ENCODE measurements around the gene FAM170B.

FAM170B gene

GRCh38 chr10:49115796-49116508, 17.9 kb downstream of the FAM170B start:
- no peak for DNase-seq (ENCODE audit: low read depth)
- no peak overlapping the region for H3K4me3 ChIP-seq (ENCODE audit: low read depth, low read length)
- TF ChIP-seq CTCF (IDR thresholded peaks at IDR 0.05; ENCODE audit: low read depth, low read length, missing control alignments): no peak

GRCh38 chr10:49115015-49115795, 18.6 kb downstream of the FAM170B start, which contains the start of gene VSTM4:
TSS of gene VSTM4 (minus strand) at chr10:49115522. CDS start at chr10:49115485, 37 bp downstream.
- H3K4me3 ChIP-seq (ENCODE audit: low read depth, low read length): no peak within 1 kb of the TSS
- no peak for TF ChIP-seq CTCF (IDR thresholded peaks at IDR 0.05; ENCODE audit: low read depth, low read length, missing control alignments)
- no peak for DNase-seq (ENCODE audit: low read depth)

GRCh38 chr10:49114718-49115014, 19.2 kb downstream of the FAM170B start:
- no peak overlapping the region for H3K4me3 ChIP-seq (ENCODE audit: low read depth, low read length)
- no peak for DNase-seq (ENCODE audit: low read depth)
- no peak for TF ChIP-seq CTCF (IDR thresholded peaks at IDR 0.05; ENCODE audit: low read depth, low read length, missing control alignments)

GRCh38 chr10:49113741-49114141, 20.1 kb downstream of the FAM170B start:
- H3K4me3 ChIP-seq (ENCODE audit: low read depth, low read length): no peak overlapping the region

GRCh38 chr10:49112851-49113250, 21.0 kb downstream of the FAM170B start:
- TF ChIP-seq CTCF (IDR thresholded peaks at IDR 0.05; ENCODE audit: low read depth, low read length, missing control alignments): no peak
- no peak for DNase-seq (ENCODE audit: low read depth)
- no peak overlapping the region for H3K4me3 ChIP-seq (ENCODE audit: low read depth, low read length)

More at GRCh38 chr10:49113741-49114141, 20.1 kb downstream of the FAM170B start:
- no peak for DNase-seq (ENCODE audit: low read depth)
- no peak for TF ChIP-seq CTCF (IDR thresholded peaks at IDR 0.05; ENCODE audit: low read depth, low read length, missing control alignments)

- no peak overlapping the region for H3K4me3 ChIP-seq (ENCODE audit: low read depth, low read length)
- TF ChIP-seq CTCF (IDR thresholded peaks at IDR 0.05; ENCODE audit: low read depth, low read length, missing control alignments): no peak
These were observed 21.7 kb downstream of the FAM170B start for GRCh38 chr10:49112098-49112497.

More at GRCh38 chr10:49112098-49112497, 21.7 kb downstream of the FAM170B start:
- DNase-seq (ENCODE audit: low read depth): no peak
